A172 (cell line): Measurements from ENCODE around the gene TRMT2A. TPM values are rescaled to one million over a fixed set of nuclear protein-coding genes. Genes with fewer than 3 reads are reported as not detected.
A peak's percentile ranks its signal among the peaks of the same experiment; 100 is the strongest.
"Not testable (repeated sequence)": the region's sequence is repeated elsewhere in the genome, so short reads cannot be mapped to it uniquely, and the experiment has no call there.

Source experiments
- DNase-seq: peaks from one replicate; pipeline ENCODE4 v3.0.0-alpha.2; 2015; ENCODE audit warnings: low spot score
- total RNA-seq: library from RNA; depleted of rRNA; stranded (reverse); fragments of >200 nt; shearing (Covaris generic); gene quantifications from 2 replicates; pipeline ENCODE4 v1.2.3, GENCODE V29; 2014; rRNA removed

The TRMT2A gene
- total RNA-seq: 30.8 and 31.1 TPM in 2 replicates

GRCh38 chr22:20116951-20117632, at the start of gene TRMT2A:
Gene TRMT2A, minus strand, starts transcription at chr22:20117226. Its CDS starts 320 bp downstream, at chr22:20116906.
- DNase-seq: peak; percentile 86

DNA sequence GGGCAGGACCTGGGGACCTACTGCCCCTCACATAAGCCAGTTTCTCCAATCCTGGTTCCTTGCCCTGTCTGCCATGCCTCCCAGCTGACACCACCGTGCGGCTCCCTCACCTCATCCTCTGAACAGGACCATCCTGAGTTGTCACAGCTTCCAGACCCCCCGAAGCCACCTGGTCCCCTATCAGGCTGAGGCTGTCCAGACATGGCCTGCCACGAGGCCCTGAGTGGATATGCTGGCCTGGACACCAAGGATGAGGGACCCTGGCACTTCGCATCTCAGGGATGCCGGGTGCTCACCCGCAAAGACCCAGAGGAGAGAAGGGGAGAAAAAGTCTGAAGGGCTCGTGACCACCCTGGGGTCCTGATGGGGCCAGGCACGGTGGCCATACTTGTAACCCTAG, 49.7 kb upstream of the TRMT2A start:
- DNase-seq: no peak

GRCh38 chr22:20165913-20166312, 48.9 kb upstream of the TRMT2A start:
- no peak for DNase-seq

GRCh38 chr22:20165421-20165820, 48.4 kb upstream of the TRMT2A start:
- no peak for DNase-seq

- DNase-seq: no peak
These were observed 47.8 kb upstream of the TRMT2A start for GRCh38 chr22:20164863-20165262.

- DNase-seq: no peak
These were observed 43.0 kb upstream of the TRMT2A start for GRCh38 chr22:20160041-20160440.

DNA sequence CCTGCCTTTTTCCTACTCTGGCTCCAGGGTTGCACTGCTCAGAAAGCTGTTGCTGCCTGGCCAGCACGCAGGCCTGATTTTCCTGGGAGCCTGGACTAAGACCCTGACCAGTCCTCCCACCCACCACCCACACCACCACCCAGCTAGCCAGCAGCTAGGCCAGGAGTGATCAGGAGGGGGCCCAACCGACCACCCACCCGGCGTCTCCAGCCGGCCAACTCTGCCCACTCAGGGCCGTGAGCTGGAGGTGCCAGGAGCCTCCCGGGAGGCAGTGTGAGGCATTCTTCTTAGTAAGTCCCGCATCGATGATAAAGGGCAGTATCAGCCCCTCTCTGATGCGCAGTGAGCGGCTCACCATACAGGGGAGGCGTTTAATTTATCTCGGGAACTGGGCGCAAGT, 42.5 kb upstream of the TRMT2A start:
- not testable (repeated sequence) for DNase-seq

- DNase-seq: no peak
These were observed 42.0 kb upstream of the TRMT2A start for GRCh38 chr22:20159076-20159475.

- no peak for DNase-seq
These were observed 41.5 kb upstream of the TRMT2A start for GRCh38 chr22:20158391-20159036.

DNA sequence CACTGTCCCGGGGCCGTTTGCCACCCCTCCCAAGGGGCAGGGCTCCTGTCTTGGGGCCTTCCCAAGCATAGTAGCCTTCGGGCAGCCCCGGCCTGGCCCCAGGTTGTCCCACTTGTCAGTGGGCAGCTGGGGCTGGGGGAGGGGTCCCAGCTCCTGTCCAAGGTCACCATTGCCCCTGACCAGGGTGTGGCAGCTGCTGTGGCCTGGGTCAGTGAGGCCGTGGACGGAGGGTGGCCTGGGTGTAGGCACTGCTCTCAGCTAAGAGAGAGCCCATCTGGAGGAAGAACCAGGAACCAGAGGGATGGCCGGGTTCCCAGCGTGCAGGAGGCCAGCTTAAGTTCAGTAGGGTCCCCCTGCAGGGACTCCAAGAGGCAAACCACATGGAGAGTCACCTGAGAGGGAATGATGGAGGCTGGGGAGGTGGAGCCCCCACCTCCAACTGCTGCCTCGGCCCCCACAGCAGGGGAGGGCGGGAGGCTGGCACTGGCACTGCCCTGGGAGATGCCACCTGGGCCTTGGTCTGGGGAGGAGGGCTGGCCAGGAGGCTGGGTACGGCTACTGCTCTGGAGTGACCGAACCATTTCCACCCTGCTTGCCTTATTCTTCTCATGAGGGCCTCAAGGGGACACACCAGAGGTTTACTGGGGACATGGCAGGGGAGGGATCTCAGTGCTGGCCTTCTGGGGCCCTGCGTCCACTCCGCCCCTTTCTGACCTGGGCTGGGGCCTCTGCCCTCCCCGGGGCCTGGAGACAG, 40.6 kb upstream of the TRMT2A start:
- no peak for DNase-seq

DNA sequence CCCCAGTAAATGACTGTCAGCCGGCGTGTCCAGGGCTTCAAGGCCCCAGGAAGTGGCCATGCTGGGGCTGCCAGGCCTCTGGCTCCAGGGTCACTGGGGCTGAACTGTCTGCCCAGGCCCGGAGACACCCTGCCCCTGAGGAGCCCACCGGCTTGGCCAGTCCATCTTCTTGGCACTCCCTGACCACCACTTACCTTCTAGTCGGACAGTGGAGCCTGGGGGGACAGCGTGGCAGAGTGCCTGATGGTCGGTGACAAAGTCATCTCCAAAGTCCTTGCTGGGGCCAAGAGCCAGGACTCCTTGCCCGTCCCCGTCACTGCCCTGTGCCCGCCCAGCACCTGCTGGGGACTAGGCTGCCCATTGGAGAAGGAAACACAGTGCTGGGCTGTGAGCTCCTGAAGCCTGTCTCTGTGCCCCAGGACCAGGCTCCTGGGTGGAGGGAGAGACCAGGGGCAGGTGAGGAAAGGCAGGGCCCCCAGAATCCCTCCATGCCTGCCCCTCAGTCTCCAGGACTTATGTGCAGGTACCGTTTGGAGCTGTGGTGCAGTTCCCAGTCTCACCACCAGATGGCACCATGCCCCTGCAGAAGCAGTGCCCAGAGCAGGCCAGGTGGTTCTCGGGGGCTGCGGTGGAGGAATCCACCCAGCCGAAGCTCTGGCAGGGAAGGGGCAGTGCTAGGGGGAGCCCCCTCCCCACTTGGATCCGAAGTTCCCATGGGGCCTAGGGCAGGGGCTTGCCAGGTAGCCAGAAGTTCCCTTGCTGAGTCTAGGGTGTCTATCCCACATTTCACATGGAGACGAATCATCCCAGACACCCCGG, 39.8 kb upstream of the TRMT2A start:
- peak; percentile 33 for DNase-seq

DNA sequence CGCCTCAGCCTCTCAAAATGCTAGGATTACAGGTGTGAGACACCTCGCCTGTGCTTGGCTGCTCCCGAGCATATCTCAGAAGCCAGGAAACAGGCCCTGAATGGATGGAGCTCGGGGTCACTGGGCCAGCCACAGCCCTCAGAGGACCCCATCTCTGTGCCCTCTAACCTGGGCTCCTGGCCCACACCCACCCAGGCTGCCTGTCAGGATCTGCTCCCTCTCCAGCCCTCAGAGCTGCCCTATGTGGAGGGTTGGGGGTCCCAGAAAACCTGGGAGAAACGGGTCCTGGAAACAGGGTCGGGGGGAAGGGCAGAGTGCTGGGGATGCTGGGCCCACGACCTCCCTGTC, 39.0 kb upstream of the TRMT2A start:
- DNase-seq: no peak

DNA sequence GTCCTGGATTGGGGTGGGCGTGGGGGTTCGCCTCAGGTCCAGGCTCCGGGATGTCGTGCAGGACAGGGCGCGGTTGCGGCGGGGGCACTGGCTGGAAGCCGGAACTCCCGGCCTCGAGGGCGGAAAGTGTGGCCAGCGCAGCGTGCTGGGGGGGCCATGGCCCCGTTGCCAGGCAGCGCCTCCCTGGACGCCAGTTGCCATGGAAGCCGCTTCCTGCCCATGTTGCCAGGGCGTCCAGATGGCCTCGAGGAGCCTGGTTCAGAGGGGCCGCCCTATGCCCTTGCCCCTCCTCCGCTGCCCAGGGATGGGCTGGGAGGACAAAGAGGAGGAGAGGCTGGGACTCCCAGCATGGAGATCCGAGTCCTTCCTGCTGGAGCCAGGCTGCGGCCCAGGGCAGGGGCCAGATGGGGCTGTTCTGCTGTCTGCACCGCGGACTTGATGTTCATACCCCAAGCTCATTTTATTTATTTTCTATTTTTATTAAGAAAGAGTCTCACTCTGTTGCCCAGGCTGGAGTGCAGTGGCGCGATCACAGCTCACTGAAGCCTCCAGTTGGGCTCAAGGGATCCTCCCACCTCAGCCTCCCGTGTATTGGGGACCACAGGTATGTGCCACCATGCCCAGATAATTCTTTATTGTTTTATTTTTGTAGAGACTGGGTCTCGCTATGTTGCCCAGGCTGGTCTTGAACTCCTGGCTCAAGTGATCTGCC, 38.5 kb upstream of the TRMT2A start:
- no peak for DNase-seq

DNA sequence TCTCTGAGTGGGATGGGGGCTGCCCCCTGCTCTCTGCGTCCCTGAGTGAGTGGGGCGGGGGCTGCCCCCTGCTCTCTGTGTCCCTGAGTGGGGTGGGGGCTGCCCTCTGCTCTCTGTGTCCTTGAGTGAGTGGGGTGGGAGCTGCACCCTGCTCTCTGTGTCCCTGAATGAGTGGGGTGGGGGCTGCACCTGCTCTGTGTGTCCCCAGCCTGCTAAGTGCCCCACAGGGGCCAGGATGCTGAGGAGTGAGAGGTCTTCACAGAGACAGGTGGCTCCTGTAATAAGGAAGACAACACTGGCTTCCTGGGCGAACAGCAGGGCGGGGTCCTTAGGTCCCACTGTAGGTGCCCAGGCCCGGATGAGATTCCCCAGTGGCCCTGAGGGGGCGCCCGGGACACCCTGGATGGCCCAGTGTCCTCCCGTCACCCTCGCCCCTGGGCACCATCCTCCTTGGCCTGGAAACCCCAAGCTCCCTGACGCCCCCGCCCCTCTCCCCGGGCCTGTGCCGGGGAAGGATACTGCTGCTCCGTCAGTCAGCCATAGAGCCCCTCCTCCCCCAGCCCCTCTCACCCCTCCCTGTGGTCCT, 37.7 kb upstream of the TRMT2A start:
- no peak for DNase-seq

GRCh38 chr22:20153945-20154344, 36.9 kb upstream of the TRMT2A start:
- no peak for DNase-seq

DNA sequence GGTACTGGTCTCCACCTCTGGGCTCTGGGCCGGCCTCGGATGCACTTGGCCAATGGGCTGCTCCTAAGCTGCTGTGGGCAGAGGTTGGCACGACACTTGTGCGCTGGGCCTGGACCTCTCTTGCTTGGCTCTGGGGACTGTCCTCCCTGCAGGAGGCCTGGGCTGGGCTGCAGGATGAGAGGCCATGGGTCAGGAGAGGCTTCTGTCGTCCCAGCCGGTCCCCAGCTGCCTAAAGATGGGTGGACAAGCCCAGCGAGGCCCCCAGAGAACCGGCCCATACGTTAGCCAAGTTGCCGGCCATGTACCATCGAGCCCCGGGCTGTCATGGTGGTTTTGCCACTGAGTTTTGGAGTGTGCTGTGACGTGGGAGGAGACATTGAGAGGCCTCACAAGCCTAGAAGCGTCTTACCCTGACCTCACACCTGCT, 35.5 kb upstream of the TRMT2A start:
- DNase-seq: no peak

- DNase-seq: no peak
These were observed 34.2 kb upstream of the TRMT2A start for GRCh38 chr22:20151276-20151588.

DNA sequence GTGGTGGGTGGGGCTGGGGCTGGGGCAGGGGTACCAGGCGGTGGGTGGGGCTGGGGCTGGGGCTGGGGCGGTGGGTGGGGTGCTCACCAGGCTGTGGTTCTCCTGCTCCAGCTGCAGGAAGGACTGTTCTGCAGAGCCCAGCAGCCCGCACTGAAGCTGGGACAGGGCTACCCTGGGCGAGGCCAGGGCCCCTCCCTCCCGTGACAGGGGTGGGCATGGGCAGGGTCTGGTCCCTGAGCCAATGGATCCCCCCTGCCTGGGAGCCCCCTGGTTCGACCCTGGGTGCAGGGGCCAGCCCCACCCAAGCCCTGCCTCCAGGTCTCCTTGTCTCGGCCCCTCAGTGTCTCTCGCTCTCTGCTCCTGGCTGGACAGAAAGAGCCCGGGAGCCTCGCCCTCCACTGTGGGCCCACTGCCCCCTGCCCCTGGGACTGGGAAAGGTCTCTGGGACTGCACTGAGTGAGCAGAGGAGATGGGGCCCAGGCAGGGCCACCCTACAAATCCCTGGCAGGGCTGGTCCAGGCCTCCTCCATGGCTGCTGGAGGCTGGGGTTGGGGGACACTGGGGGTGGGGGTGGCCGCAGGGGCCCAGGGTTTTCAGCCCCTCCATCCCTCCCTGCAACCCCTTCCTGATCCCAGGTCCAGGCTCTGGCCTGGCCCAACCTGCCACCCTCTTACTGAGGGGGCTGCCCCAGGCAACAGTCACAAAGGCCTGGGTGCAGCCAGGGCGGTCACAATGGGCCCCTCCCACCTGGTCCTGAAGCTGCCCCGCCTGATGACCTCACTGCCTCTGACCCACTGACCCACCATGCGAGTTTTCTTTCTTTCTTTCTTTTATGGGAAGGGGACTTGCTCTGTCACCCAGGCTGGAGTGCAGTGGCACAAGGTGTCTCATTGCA, 33.6 kb upstream of the TRMT2A start, which contains the start of gene CCDC188:
Gene CCDC188 (minus strand): TSS at position 675 of the 895 bp plus-strand sequence. CDS start 69 bp downstream, at position 606.
- DNase-seq: no peak

DNA sequence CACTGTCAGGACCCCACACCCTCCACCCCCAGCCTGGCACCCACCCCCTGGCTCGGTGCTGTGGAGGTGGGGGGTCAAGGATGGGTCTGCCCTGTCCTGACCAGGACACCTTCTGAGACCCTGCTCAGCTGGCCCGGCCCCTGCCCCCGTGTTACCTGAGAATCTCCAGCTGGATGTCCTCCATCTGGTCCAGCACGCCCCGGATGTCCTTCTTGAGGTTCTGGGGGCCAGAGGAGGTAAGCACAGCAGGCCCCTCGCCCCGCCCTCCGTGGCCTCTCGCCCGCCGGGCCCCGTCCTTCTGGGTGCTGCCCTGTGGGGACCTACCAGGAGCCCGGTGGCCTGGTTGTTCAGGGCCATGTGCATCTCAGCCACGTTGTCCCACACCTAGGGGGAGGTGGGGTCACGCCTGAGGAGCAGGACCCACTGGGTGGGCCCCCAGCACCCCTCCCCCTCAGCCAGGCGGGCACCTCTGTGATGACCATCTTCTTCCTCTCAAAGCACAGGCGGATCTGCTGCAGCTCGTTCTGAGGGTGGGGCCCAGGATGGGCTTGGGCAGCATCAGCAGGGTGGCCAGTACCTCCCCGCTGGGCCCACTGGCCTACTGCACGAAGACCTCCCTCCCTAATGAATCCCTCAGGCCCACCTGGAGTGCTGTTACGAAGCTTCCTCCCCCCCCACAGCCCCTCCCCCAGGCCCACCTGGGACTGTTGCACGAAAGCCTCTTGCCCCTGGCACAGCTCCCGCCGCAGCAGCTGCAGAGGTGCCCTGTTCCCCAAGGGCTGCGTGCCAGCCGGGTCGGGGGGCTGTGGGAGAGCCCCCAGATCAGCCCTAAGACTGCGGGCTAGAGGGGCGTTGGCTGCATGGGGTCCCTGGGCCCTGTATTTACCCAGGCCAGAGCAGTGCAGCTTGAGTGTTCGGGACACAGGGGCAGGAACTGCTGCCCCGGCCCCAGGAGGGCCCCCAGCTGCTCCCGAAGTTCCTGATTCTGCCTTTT, 32.5 kb upstream of the TRMT2A start:
- DNase-seq: no peak
